RWPE1 (cell line): ENCODE data around the gene RPS6KA6.

Experiments used
- CTCF ChIA-PET: fragments of 350-600 bp; sonication (Branson Sonifier 250); formaldehyde crosslinking; extraction: SDS; loops from one replicate; lab custom pipeline; 2021; lab: Yijun Ruan, JAX
- POLR2A ChIA-PET: fragments of 400-600 bp; formaldehyde crosslinking; extraction: SDS; loops from one replicate; lab custom pipeline; 2020; ENCODE audit warnings: antibody characterized with exemption; ENCODE audit not compliant: low non-redundant PET; lab: Yijun Ruan, JAX
- DNase-seq: peaks from one replicate; pipeline ENCODE4 v3.0.0; 2012; ENCODE audit warnings: low spot score
- H3K27ac ChIP-seq: fragments of 450-650 bp; 2 replicates; pipeline ENCODE4 v1.5.1; 2017
- TF ChIP-seq, protein P1 (sequence below): fragments of 450-650 bp; conservative IDR thresholded peaks from 2 replicates; pipeline ENCODE4 v1.5.1; 2017; ENCODE audit warnings: low read depth, mild to moderate bottlenecking

RPS6KA6 gene

DNA sequence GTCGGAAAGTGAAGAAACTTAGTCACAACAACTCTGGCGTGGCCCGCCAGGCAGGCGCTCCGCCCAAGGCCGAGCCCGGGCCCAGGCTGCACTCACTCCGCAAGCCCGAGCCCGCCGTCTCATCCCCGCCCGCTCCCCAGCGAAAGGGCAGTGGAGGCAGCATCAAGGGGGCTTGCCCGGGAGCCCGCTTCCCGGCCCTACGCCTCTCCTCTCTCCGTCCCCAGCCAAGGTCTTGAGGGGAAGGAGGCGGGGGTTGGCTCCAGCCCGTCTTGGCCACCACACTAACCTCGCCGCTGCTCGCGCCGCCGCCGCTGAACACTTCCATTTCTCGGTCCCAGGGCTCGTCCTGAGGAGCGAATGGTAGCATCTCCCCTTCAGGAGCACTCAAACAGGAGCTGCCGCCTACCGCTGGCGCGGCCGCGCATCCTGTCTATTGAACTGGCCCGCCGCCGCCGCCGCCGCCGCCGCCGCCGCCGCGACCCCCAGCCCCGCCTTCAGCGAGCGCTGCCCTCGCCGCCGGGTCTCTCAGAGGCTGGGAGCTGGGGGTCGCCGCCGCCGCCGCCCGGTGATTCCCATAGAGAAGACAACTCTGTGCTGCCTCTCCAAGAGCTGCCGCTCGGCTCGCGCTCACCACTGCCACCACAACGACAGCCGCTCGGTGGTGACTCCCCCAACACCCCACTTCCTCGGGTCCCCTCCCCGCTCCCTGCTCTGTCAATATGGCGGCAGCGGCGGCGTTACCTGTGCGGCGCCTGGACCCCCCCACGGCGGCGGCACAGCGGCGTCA lies at the start of gene RPS6KA6:
RPS6KA6 (minus strand) TSS at position 667 of the 787 bp plus-strand sequence; CDS start at position 367, 300 bp downstream.
- POLR2A ChIA-PET, result no interaction called here
- H3K27ac ChIP-seq, result no peak within 1 kb of the TSS
- CTCF ChIA-PET, result no interaction called here
- no peak for DNase-seq
- TF ChIP-seq, protein P1, sequence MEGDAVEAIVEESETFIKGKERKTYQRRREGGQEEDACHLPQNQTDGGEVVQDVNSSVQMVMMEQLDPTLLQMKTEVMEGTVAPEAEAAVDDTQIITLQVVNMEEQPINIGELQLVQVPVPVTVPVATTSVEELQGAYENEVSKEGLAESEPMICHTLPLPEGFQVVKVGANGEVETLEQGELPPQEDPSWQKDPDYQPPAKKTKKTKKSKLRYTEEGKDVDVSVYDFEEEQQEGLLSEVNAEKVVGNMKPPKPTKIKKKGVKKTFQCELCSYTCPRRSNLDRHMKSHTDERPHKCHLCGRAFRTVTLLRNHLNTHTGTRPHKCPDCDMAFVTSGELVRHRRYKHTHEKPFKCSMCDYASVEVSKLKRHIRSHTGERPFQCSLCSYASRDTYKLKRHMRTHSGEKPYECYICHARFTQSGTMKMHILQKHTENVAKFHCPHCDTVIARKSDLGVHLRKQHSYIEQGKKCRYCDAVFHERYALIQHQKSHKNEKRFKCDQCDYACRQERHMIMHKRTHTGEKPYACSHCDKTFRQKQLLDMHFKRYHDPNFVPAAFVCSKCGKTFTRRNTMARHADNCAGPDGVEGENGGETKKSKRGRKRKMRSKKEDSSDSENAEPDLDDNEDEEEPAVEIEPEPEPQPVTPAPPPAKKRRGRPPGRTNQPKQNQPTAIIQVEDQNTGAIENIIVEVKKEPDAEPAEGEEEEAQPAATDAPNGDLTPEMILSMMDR, result no peak

DNA sequence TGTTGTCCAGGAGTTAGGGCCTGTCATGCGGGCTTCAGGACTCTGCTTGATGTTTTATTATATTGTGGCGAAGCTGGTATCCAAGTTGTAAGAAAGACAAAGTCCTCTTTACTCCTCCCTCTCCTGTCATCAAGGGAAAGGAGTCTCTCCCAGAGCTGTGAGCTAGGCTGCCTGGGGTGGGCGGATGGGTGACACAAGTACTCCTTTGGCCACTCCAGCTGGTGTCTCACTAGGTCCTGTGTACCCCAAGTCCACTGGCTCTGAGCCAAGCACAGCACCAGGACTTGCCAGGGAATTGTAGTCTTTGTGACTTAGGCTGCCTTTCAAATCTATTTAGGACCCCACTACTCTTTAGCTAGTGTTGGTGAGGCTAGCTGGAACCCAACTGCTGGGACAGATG lies 36.7 kb upstream of the RPS6KA6 start:
- no peak overlapping the region for H3K27ac ChIP-seq
- TF ChIP-seq, protein P1, result no peak
- ChIA-PET CTCF (no interaction called here), POLR2A (no interaction called here)
- DNase-seq, result no peak

DNA sequence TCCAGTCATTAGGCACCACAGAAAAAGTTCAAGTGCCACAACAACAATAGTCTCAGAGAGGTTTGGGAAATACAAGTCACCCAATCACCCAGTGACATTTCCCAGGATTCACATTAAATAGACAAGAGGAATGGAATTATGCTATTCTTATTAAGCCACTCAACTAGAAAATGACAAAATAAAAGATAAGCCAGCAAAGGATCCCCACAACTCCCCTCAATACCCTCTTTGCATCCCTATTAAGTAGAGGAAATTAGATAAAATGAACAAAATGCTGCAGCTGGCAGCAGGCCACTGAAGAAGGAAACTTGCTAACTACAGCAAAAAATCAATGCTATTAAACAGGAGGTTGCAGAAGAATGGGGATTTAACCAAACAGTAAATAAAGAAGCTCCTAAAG lies 35.3 kb upstream of the RPS6KA6 start:
- no peak for DNase-seq
- TF ChIP-seq, protein P1, result no peak
- no peak overlapping the region for H3K27ac ChIP-seq
- CTCF ChIA-PET, result no interaction called here
- POLR2A ChIA-PET, result no interaction called here

DNA sequence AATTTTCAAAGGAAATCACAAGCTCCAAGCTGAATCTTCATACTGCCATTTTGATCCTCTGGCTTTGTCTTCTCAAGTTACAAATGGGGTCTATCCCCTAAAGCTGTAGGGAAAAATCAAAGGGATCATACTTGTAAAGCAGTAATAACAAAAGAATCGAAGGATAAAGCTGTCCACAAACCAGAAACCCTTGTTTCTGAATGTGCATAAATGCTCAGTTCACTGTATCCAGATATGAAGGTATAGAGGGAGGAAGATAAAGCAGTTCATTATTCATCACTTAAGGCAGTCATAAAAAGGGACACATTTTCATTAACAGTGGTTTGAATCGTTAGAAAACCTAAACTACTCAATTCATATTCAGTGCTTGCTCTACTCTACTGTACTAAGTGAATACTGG lies 33.2 kb upstream of the RPS6KA6 start:
- POLR2A ChIA-PET, result no interaction called here
- CTCF ChIA-PET, result no interaction called here
- no peak overlapping the region for H3K27ac ChIP-seq
- no peak for DNase-seq
- TF ChIP-seq, protein P1, result no peak

DNA sequence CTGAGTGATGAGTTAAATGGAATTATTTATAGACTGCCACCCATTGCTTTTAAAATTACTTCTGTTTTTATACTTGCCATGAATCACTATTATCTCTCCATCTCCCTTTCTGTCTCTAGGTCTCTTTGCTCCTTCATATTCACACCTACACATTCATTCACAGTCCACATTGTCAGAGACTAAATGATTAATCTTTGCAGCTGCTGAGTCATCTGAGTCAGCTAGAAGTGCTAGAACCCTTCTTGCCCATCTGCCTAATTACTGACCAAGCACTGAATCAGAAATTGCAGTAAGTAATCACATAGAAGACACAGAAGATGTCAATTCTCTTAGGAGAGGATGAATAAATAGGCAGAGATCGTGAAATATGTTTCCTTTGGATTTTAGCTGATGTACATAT lies 31.6 kb upstream of the RPS6KA6 start:
- TF ChIP-seq, protein P1, result no peak
- H3K27ac ChIP-seq, result no peak overlapping the region
- DNase-seq, result no peak
- ChIA-PET POLR2A (no interaction called here), CTCF (no interaction called here)

DNA sequence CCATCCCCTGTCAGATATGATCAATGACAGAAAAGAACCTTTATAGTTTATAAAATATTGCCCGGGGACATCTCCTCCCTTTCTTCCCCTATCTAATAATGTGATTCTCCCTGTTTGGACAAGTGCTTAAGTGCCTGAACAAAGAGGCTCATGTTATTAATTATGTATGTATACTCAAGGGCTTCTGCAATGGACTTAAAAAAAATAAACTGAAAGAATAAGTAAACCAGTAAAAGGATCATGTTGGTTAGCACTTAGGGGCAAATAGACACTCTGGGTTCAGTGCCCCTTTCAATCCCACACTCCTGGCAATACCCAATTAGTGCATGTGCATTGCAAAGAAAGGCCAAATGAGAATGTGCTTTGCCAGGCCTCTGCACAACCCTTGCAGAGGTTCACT lies 30.7 kb upstream of the RPS6KA6 start:
- DNase-seq, result no peak
- ChIA-PET CTCF (no interaction called here), POLR2A (no interaction called here)

More for the DNA sequence above, 30.7 kb upstream of the RPS6KA6 start:
- no peak overlapping the region for H3K27ac ChIP-seq
- TF ChIP-seq, protein P1, result no peak
